K562 (cell line): Measurements from ENCODE around the gene ZFYVE28. TPM values are rescaled to one million over a fixed set of nuclear protein-coding genes. Genes with fewer than 3 reads are reported as not detected.

ENCODE experiments used
- ARID1B ChIP-seq: fragments of 450-650 bp; IDR thresholded peaks from 2 replicates; pipeline ENCODE4 v1.6.1; 2016; ENCODE audit warnings: antibody characterized with exemption, mild to moderate bottlenecking, inconsistent platforms
- CREBBP ChIP-seq: IDR thresholded peaks from one replicate; pipeline ENCODE4 v1.6.1; 2012; ENCODE audit warnings: low read depth, mild to moderate bottlenecking, control low read depth, inconsistent platforms, low read length
- FOXP1 ChIP-seq: sonication (generic); formaldehyde crosslinking; IDR thresholded peaks from 2 replicates; pipeline ENCODE4 v1.8.0; 2022; ENCODE audit warnings: mild to moderate bottlenecking, missing genetic modification reagents
- HDAC3 ChIP-seq: fragments of 450-650 bp; IDR thresholded peaks from 2 replicates; pipeline ENCODE4 v1.6.1; 2018; ENCODE audit warnings: borderline replicate concordance, mild to moderate bottlenecking, moderate library complexity; ENCODE audit not compliant: partially characterized antibody
- L3MBTL2 ChIP-seq: fragments of 450-650 bp; IDR thresholded peaks from 2 replicates; pipeline ENCODE4 v1.6.1; 2016; ENCODE audit warnings: mild to moderate bottlenecking, moderate library complexity
- MYC ChIP-seq, 2 experiments: fragments of 250-450 bp in 1 of 2; sonication (Bioruptor Pico) in 1 of 2; IDR thresholded peaks; 2 replicates each; pipeline versions ENCODE4 v1.5.1 to v1.6.1; 2012 to 2021; ENCODE audit warnings: low read depth in 2 of 2, borderline replicate concordance in 1 of 2, improper control_type of control experiment in 1 of 2, low read length in 1 of 2, mild to moderate bottlenecking in 1 of 2, moderate library complexity in 1 of 2
- NFXL1 ChIP-seq: fragments of 450-650 bp; formaldehyde crosslinking; IDR thresholded peaks from 2 replicates; pipeline ENCODE4 v1.4.0; 2021; ENCODE audit warnings: mild to moderate bottlenecking
- NR3C1 ChIP-seq: sonication (generic); formaldehyde crosslinking; IDR thresholded peaks from 2 replicates; pipeline ENCODE4 v1.8.1; 2022; ENCODE audit warnings: missing genetic modification reagents
- PHTF2 ChIP-seq: fragments of 250-450 bp; sonication (Bioruptor Pico); IDR thresholded peaks from 2 replicates; pipeline ENCODE4 v1.5.0; 2021; ENCODE audit warnings: mild to moderate bottlenecking
- SMAD2 ChIP-seq: fragments of 150-350 bp; IDR thresholded peaks from 2 replicates; pipeline ENCODE4 v1.6.1; 2014; ENCODE audit warnings: low read depth, mild to moderate bottlenecking, low read length
- SMARCA4 ChIP-seq: fragments of 450-650 bp; IDR thresholded peaks from 2 replicates; pipeline ENCODE4 v1.6.1; 2016
- TARDBP ChIP-seq: fragments of 450-650 bp; IDR thresholded peaks from 2 replicates; pipeline ENCODE4 v1.6.1; 2016
- ZNF175 ChIP-seq: fragments of 200-800 bp; sonication (Bioruptor generic); IDR thresholded peaks from 2 replicates; pipeline ENCODE4 v1.6.1; 2016; ENCODE audit warnings: low read depth, mild to moderate bottlenecking, missing genetic modification characterization, missing compliant biosample characterization
- ZNF347 ChIP-seq: fragments of 450-650 bp; formaldehyde crosslinking; IDR thresholded peaks from 2 replicates; pipeline ENCODE4 v1.4.0; 2020; ENCODE audit warnings: low read depth, mild to moderate bottlenecking, moderate library complexity
- polyA plus RNA-seq, 8 experiments: library from polyadenylated mRNA; depleted of rRNA in 4 of 8; stranded (reverse) in 5 of 8; unstranded in 3 of 8; fragments of >200 nt; fragmentation: Nextera tagmentation in 2 of 8; fragmentation: Illumina TruSeq in 1 of 8; extraction: Ambion mirVana in 2 of 8; extraction: Trizol in 1 of 8; gene quantifications; 2 replicates each; pipeline versions ENCODE4 v1.2.1 to v1.2.3, GENCODE V29; 2011 to 2014; ENCODE audit warnings: inconsistent platforms in 1 of 8, missing spikeins in 1 of 8
- total RNA-seq, 7 experiments: library from RNA; depleted of rRNA in 6 of 7; stranded (reverse); fragments of >200 nt in 6 of 7; fragmentation: Illumina TruSeq in 2 of 7; extraction: Trizol in 2 of 7; gene quantifications; 2 replicates each; pipeline versions ENCODE4 v1.2.1 to v1.2.3, GENCODE V29; 2011 to 2021; ENCODE audit warnings: low replicate concordance in 1 of 7
- TF ChIP-seq, protein P1 (sequence below): fragments of 450-650 bp; formaldehyde crosslinking; IDR thresholded peaks from 2 replicates; pipeline ENCODE4 v1.4.0; 2020; ENCODE audit warnings: mild to moderate bottlenecking, moderate library complexity
- TF ChIP-seq, protein P2 (sequence below): fragments of 450-650 bp; IDR thresholded peaks from 2 replicates; pipeline ENCODE4 v1.6.1; 2016
- TF ChIP-seq, protein P3 (sequence below), 2 experiments: IDR thresholded peaks; 2 replicates each; pipeline ENCODE4 v1.6.1; 2012; ENCODE audit warnings: improper control_type of control experiment in 2 of 2, low read depth in 2 of 2, low read length in 2 of 2, borderline replicate concordance in 1 of 2
- TF ChIP-seq, protein P4 (sequence below): sonication (generic); formaldehyde crosslinking; IDR thresholded peaks from 2 replicates; pipeline ENCODE4 v1.9.0; 2022; ENCODE audit warnings: mild to moderate bottlenecking, missing genetic modification reagents
- TF ChIP-seq, protein P5 (sequence below): fragments of 450-650 bp; formaldehyde crosslinking; IDR thresholded peaks from 2 replicates; pipeline ENCODE4 v1.4.0; 2022; ENCODE audit warnings: mild to moderate bottlenecking, moderate library complexity
- TF ChIP-seq, protein P6 (sequence below): fragments of 450-650 bp; formaldehyde crosslinking; IDR thresholded peaks from 2 replicates; pipeline ENCODE4 v1.4.0; 2020; ENCODE audit warnings: mild to moderate bottlenecking

ZFYVE28 gene
- total and polyA plus RNA-seq, 9 of the 15 experiments (the other 6 are each of a cell fraction or from before 2014, with no cell fraction given), result 1.3 to 24.8 (median 8.9) TPM

DNA sequence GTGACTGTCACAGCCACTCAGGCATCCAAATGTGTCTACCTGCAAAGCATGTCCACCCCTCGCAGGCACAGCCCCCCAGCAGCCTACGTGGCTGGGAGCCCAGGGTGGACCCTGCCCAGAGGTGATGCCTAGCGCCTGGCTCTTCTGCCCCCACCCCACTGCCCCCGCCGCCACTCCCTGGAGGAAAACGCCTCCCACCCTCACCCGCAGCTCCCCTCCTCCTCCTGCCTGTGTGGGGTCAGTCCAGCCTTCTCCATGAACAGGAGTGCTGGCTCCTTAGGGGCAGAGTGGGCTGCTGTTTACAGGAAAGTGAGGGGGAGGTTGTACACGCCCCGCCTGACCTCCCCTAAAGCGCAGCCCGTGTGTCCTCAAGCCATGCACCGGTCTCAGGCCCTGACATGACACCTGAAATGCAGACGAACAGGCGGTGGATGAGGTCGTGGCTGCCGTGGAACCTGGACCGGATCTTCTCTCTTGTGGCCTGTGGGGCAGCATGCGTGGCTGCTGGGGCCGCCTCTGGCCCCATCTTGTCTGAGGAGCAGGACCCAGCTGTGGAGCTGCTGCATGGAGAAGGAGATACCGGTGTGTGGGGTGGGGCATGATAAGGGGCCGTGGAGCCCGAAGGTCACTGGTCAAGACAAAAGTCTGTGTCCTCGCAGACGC lies 144.7 kb downstream of the ZFYVE28 start (continued):
- TF ChIP-seq ZNF175 (CRISPR knock-in tag), result no peak
- TF ChIP-seq FOXP1 (CRISPR knock-in tag), result 0 out of 2 replicates have a peak, but pooled peaks have one; percentile 34
- no peak for TF ChIP-seq MYC (IDR thresholded peaks at IDR 0.05; ENCODE audit: low read depth, low read length)
- TF ChIP-seq MYC (CRISPR knock-in tag; IDR thresholded peaks at IDR 0.05; ENCODE audit: borderline replicate concordance, low read depth), result no peak
- TF ChIP-seq, protein P1, sequence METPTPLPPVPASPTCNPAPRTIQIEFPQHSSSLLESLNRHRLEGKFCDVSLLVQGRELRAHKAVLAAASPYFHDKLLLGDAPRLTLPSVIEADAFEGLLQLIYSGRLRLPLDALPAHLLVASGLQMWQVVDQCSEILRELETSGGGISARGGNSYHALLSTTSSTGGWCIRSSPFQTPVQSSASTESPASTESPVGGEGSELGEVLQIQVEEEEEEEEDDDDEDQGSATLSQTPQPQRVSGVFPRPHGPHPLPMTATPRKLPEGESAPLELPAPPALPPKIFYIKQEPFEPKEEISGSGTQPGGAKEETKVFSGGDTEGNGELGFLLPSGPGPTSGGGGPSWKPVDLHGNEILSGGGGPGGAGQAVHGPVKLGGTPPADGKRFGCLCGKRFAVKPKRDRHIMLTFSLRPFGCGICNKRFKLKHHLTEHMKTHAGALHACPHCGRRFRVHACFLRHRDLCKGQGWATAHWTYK, result no peak
- TF ChIP-seq, protein P2, sequence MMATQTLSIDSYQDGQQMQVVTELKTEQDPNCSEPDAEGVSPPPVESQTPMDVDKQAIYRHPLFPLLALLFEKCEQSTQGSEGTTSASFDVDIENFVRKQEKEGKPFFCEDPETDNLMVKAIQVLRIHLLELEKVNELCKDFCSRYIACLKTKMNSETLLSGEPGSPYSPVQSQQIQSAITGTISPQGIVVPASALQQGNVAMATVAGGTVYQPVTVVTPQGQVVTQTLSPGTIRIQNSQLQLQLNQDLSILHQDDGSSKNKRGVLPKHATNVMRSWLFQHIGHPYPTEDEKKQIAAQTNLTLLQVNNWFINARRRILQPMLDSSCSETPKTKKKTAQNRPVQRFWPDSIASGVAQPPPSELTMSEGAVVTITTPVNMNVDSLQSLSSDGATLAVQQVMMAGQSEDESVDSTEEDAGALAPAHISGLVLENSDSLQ, result no peak
- no peak for TF ChIP-seq PHTF2 (CRISPR knock-in tag)
- TF ChIP-seq ZNF347 (CRISPR knock-in tag), result no peak
- no peak for TF ChIP-seq SMAD2
- TF ChIP-seq, protein P3, sequence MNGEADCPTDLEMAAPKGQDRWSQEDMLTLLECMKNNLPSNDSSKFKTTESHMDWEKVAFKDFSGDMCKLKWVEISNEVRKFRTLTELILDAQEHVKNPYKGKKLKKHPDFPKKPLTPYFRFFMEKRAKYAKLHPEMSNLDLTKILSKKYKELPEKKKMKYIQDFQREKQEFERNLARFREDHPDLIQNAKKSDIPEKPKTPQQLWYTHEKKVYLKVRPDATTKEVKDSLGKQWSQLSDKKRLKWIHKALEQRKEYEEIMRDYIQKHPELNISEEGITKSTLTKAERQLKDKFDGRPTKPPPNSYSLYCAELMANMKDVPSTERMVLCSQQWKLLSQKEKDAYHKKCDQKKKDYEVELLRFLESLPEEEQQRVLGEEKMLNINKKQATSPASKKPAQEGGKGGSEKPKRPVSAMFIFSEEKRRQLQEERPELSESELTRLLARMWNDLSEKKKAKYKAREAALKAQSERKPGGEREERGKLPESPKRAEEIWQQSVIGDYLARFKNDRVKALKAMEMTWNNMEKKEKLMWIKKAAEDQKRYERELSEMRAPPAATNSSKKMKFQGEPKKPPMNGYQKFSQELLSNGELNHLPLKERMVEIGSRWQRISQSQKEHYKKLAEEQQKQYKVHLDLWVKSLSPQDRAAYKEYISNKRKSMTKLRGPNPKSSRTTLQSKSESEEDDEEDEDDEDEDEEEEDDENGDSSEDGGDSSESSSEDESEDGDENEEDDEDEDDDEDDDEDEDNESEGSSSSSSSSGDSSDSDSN (IDR thresholded peaks at IDR 0.05; ENCODE audit: borderline replicate concordance in 1 of 2, low read depth in 2 of 2, low read length in 2 of 2), result no peak
- TF ChIP-seq, protein P4, sequence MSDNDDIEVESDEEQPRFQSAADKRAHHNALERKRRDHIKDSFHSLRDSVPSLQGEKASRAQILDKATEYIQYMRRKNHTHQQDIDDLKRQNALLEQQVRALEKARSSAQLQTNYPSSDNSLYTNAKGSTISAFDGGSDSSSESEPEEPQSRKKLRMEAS (CRISPR knock-in tag), result peak; percentile 75
- no peak for TF ChIP-seq CREBBP
- no peak for TF ChIP-seq HDAC3
- 0 out of 2 replicates have a peak, but pooled peaks have one; percentile 10 for TF ChIP-seq L3MBTL2
- TF ChIP-seq, protein P5, sequence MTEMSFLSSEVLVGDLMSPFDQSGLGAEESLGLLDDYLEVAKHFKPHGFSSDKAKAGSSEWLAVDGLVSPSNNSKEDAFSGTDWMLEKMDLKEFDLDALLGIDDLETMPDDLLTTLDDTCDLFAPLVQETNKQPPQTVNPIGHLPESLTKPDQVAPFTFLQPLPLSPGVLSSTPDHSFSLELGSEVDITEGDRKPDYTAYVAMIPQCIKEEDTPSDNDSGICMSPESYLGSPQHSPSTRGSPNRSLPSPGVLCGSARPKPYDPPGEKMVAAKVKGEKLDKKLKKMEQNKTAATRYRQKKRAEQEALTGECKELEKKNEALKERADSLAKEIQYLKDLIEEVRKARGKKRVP (CRISPR knock-in tag), result no peak
- TF ChIP-seq NR3C1, result no peak
- TF ChIP-seq TARDBP, result no peak
- peak; percentile 12; the same call in 1 of the 2 replicates for TF ChIP-seq SMARCA4
- TF ChIP-seq NFXL1 (CRISPR knock-in tag), result no peak
- TF ChIP-seq, protein P6, sequence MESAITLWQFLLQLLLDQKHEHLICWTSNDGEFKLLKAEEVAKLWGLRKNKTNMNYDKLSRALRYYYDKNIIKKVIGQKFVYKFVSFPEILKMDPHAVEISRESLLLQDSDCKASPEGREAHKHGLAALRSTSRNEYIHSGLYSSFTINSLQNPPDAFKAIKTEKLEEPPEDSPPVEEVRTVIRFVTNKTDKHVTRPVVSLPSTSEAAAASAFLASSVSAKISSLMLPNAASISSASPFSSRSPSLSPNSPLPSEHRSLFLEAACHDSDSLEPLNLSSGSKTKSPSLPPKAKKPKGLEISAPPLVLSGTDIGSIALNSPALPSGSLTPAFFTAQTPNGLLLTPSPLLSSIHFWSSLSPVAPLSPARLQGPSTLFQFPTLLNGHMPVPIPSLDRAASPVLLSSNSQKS (CRISPR knock-in tag), result no peak
- peak; percentile 79 for TF ChIP-seq ARID1B
